DND-41 (cell line): ENCODE data around the gene PERP.

Experiments used
- ATAC-seq: fragments of 200-7000 bp; cut with Tn5 transposase; 3 replicates; pipeline ENCODE4 v1.9.1; 2021; ENCODE audit warnings: low read depth; ENCODE audit not compliant: insufficient read depth
- DNase-seq: peaks from one replicate; pipeline ENCODE4 v3.0.0-alpha.2; 2020
- H2AFZ ChIP-seq: 2 replicates; pipeline ENCODE4 v1.6.0; 2012; ENCODE audit warnings: low read depth, low read length
- H3K27ac ChIP-seq: 2 replicates; pipeline ENCODE4 v1.5.1; 2012; ENCODE audit warnings: low read length, inconsistent platforms
- H3K27me3 ChIP-seq: fragments of 200-600 bp; sonication (generic); 2 replicates; pipeline ENCODE4 v1.6.0; 2012; ENCODE audit warnings: low read length, mild to moderate bottlenecking, inconsistent platforms; ENCODE audit not compliant: insufficient read depth, poor library complexity
- H3K36me3 ChIP-seq: 2 replicates; pipeline ENCODE4 v1.5.1; 2012; ENCODE audit warnings: low read length, inconsistent platforms; ENCODE audit not compliant: insufficient read depth
- H3K4me1 ChIP-seq: 2 replicates; pipeline ENCODE4 v1.5.1; 2012; ENCODE audit warnings: mild to moderate bottlenecking, low read length; ENCODE audit not compliant: insufficient read depth
- H3K4me2 ChIP-seq: 2 replicates; pipeline ENCODE4 v1.6.0; 2012; ENCODE audit warnings: mild to moderate bottlenecking, moderate library complexity, low read length, inconsistent platforms; ENCODE audit not compliant: insufficient read depth
- H3K4me3 ChIP-seq, 2 experiments: fragments of 200-600 bp in 1 of 2; shearing (Covaris generic) in 1 of 2; 2 replicates each; pipeline ENCODE4 v1.5.1; 2012 to 2016; ENCODE audit warnings: inconsistent platforms in 2 of 2, low read length in 2 of 2, mild to moderate bottlenecking in 2 of 2, low read depth in 1 of 2, moderate library complexity in 1 of 2
- H3K79me2 ChIP-seq: 2 replicates; pipeline ENCODE4 v1.6.0; 2012; ENCODE audit warnings: low read length, inconsistent platforms; ENCODE audit not compliant: insufficient read depth
- H3K9ac ChIP-seq: 2 replicates; pipeline ENCODE4 v1.6.0; 2012; ENCODE audit warnings: low read depth, mild to moderate bottlenecking, inconsistent platforms, low read length, moderate library complexity
- H3K9me3 ChIP-seq: 2 replicates; pipeline ENCODE4 v1.5.1; 2012; ENCODE audit warnings: low read length, moderate library complexity, mild to moderate bottlenecking, inconsistent platforms; ENCODE audit not compliant: insufficient read depth, severe bottlenecking
- H4K20me1 ChIP-seq: 2 replicates; pipeline ENCODE4 v1.6.0; 2012; ENCODE audit warnings: low read length; ENCODE audit not compliant: insufficient read depth
- CTCF ChIP-seq: IDR thresholded peaks from 2 replicates; pipeline ENCODE4 v1.5.1; 2012; ENCODE audit warnings: borderline replicate concordance, low read length, moderate library complexity, mild to moderate bottlenecking; ENCODE audit not compliant: poor library complexity, severe bottlenecking; ENCODE audit errors: extremely low read depth
- EZH2 ChIP-seq: IDR thresholded peaks from 3 replicates; pipeline ENCODE4 v1.6.1; 2012; ENCODE audit warnings: borderline replicate concordance, low read depth, mild to moderate bottlenecking, moderate library complexity, low read length, inconsistent platforms; ENCODE audit not compliant: severe bottlenecking

The PERP gene

GRCh38 chr6:138099832-138100231, 7.4 kb downstream of the PERP start:
- no peak for DNase-seq
- H4K20me1 ChIP-seq, result no peaks in the 10 kb centered on the region

GRCh38 chr6:138098306-138098705, 8.9 kb downstream of the PERP start:
- Histone ChIP-seq H4K20me1 (no peaks in the 10 kb centered on the region), H3K4me2 (no peak overlapping the region), H2AFZ (no peak overlapping the region), H3K27ac (no peak overlapping the region), H3K4me3 (no peak overlapping the region), H3K27me3 (peaks cover 14% of the 10 kb centered on the region), H3K79me2 (no peaks in the 10 kb centered on the region), H3K36me3 (no peaks in the 10 kb centered on the region), H3K4me1 (no peaks in the 10 kb centered on the region), H3K9me3 (no peaks in the 10 kb centered on the region), H3K9ac (no peak overlapping the region)
- no peak for TF ChIP-seq CTCF
- no peak for TF ChIP-seq EZH2
- no peak for ATAC-seq
- no peak for DNase-seq

More at GRCh38 chr6:138099832-138100231, 7.4 kb downstream of the PERP start:
- Histone ChIP-seq H3K4me2 (no peak overlapping the region), H3K36me3 (no peaks in the 10 kb centered on the region), H3K79me2 (no peaks in the 10 kb centered on the region), H2AFZ (no peak overlapping the region), H3K4me3 (no peak overlapping the region), H3K9me3 (no peaks in the 10 kb centered on the region), H3K27ac (no peak overlapping the region), H3K4me1 (no peaks in the 10 kb centered on the region), H3K9ac (no peak overlapping the region), H3K27me3 (peaks cover 19% of the 10 kb centered on the region)
- ATAC-seq, result no peak
- TF ChIP-seq EZH2 (no peak), CTCF (no peak)

- H3K4me1 ChIP-seq, result no peaks in the 10 kb centered on the region
- no peak overlapping the region for H3K27ac ChIP-seq
- H3K9ac ChIP-seq, result no peak overlapping the region
- H3K36me3 ChIP-seq, result no peaks in the 10 kb centered on the region
- no peak for TF ChIP-seq EZH2
- TF ChIP-seq CTCF, result no peak
- H3K4me2 ChIP-seq, result no peak overlapping the region
- no peak overlapping the region for H2AFZ ChIP-seq
- ATAC-seq (no peak), DNase-seq (no peak)
- H3K79me2 ChIP-seq, result no peaks in the 10 kb centered on the region
- H4K20me1 ChIP-seq, result no peaks in the 10 kb centered on the region
- H3K27me3 ChIP-seq, result peaks cover 41% of the 10 kb centered on the region
- no peak overlapping the region for H3K4me3 ChIP-seq
- H3K9me3 ChIP-seq, result no peaks in the 10 kb centered on the region
These were observed 13.0 kb downstream of the PERP start for GRCh38 chr6:138094260-138094659.

- Histone ChIP-seq H2AFZ (no peak overlapping the region), H3K79me2 (no peaks in the 10 kb centered on the region), H3K9me3 (no peaks in the 10 kb centered on the region), H3K4me1 (no peaks in the 10 kb centered on the region), H3K27ac (no peak overlapping the region), H3K27me3 (peaks cover 37% of the 10 kb centered on the region), H4K20me1 (no peaks in the 10 kb centered on the region), H3K36me3 (no peaks in the 10 kb centered on the region), H3K4me3 (no peak overlapping the region), H3K4me2 (no peak overlapping the region), H3K9ac (no peak overlapping the region)
- TF ChIP-seq EZH2, result no peak
- TF ChIP-seq CTCF, result no peak
- ATAC-seq, result no peak
- no peak for DNase-seq
These were observed 13.6 kb downstream of the PERP start for GRCh38 chr6:138093632-138094031.
